Retina (tissue), 1 donor: ENCODE results near the gene XXYLT1.

ENCODE experiments used
- DNase-seq: peaks from one replicate; pipeline ENCODE4 v3.0.0-alpha.2; 2016

The XXYLT1 gene

DNA sequence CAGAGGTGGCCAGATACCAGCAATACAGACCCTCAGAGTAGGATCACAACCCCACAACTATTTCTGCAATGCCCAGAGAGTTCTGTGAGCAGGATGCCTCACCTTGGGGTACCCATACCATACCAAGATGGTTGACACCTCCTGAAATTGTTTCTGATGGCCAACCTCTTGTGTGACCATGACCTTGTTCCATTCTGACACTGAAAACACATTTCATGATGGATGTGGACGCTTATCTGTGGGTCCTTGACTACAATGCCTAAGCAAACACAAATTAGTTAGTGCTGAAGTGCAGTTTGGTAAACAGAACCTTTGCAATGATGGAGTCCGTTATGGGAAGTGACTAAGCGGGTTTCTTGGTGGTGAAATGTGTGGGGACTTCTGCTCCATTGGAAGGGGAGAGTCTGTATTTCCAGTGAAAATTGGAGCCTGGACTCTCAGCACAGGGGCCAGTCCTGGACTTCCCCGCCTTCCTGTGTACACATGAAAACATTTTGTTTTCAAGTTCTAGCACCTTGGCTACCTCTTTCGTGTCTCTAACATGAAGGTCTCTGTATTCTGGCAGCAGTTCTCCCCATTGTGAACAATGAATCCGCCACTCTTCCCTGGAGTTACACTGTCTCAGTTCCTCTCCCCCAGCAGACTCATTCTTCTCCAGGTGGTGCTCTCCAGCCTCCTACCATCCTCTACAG is 106.2 kb downstream of the XXYLT1 start:
- DNase-seq = no peak

DNA sequence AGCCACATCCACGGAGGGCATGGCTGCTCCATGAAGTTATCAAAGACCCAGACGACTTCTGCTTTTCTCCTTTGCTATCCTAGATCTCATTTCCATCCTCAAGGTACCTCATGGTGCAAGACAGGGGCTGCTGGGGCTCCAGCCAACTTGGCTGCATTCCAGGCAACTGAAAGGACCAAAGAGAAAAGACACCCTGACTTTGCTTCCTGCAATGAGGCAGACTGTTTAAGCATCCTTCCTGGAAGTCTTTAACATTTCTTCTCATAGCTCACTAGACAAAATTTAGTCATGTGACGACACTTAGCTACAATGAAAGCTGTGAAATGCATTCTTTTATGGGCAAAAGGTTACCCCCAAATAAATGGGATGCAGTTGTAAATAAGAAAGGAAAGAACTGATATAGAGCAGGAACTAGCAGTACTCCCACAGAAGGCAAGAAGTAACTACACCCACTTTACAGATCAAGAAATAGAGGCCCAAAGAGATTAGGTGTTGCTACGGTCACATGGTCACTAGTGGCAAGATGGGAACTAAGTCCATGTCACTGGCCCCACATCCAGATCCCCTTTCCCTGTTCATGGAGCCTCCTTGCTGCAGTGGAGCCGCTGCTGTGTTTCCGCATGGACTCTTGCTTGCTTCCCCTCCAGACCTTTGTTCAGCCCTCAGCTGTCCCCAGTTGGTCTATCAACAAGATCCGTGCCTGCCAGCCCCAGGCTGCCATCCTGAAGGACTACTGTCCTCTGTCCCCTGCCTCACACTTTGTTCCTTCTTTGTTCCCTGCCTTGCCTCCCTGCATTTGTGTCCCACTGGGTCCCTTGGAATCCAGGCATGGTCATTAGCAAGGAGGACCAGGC is 107.0 kb downstream of the XXYLT1 start:
- no peak for DNase-seq

DNA sequence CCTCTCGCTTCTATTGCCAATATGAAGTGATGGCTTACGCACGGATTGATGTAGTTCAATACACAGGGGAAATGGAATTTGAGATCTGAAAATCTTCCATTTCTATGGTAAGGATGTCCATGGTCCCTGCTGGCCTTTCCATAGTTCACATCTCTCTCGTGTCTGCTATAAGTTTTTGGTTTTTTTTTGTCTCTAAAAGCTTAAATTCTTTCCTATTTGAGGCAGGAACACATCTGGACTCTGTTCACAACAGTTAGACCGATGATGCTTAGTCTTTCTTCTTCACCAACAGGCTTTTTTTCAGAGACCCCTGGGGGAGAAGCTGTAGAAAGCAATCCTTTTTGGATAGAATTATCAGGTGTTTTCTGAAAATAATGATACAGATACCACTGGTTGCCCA is 108.1 kb downstream of the XXYLT1 start:
- DNase-seq = no peak

DNA sequence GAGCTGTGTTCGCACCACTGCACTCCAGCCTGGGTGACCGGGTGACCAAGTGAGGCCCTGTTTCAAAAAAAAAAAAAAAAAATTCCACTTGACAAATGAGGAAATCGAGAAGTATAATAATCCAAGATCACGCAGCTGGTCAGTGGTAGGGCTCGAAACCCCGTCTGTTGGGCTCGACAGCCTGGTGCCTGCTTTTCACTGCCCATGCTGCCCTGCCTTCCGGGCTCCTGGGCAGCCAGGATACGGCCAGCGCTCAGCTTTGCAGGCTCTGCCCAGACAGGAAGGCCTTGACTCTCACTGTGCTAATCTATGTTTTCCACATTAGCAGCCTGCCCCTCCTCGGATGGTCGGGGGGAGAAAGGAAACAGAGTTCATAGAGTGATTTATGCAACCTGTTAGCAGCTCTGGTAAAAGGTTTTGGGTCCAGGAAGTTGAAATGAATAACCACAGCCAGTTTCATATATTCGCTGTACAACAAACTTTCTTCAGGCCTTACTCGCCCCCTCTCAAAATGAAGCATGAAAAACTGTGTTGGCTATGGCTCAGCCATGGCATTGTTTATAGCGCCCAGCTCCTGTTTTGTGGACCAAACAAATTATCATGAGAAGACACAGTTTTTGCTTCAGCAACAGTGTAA is 108.8 kb downstream of the XXYLT1 start:
- no peak for DNase-seq

DNA sequence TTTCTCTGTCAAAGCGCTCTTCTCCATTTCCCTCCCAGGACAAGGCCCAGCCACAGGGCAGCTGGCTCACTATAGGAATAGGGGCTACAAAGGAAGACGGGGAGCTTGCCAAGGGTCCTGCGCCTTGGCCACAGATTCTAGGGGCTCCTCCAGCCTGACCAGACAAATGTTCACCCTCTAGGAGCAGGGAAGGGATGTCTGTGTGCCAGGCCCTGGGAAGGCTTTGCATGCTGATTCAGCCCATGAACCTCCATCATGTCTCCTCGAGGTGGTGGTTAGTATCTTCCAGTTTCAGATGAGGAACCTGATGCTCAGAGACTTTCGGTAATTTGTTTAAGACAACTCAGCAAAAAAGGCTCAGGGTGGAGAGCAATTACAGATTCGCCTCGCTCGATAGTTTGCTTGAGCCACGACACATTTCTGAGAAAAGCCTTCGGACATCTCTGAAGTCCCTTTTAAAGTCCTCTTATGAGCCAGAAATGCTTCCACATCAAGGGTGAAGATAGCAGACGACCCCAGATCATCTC is 110.0 kb downstream of the XXYLT1 start:
- DNase-seq = no peak

DNA sequence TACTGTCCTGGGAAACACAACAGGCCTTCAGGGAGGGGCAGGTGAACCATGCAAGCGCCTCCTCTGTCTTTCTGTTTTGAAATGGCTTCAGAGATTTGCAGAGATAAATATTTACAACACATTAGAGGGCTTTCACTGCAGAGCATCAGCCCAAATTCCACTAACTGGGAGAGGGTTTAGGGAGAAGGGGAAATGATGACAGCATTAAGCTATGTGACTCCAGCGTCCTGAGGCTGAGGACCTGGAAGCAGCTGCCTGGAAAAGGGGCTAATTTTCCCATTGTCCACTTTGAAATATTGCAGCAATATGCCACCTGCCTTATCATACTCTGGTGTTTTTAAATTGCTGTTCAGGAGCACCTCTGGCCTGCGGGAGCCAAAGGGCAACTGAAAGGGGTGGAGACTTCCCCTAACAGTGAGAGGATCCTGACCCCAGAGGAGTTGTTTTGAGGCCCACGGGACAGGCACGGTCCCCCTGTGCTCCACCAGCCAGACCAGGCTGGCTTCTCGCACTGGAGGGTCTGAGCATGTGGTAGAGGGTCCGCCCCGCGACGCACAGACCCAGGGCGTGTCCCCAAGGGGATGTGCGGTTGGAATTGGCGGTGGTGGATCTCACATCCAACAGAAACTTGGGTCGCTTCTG is 110.6 kb downstream of the XXYLT1 start:
- DNase-seq = no peak

DNA sequence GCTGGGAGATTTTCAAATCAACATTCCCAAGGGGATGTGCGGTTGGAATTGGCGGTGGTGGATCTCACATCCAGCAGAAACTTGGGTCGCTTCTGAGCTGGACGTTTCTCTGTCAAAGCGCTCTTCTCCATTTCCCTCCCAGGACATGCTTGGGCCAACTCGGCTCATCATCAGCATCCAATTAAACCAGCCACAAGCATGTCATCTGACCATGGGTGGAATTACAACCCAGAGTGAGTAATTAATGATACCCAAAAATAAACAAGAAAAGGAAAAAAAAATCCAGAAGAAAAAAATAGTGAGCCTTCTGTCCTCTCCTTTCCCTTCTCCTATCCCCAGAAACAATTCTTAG is 111.2 kb downstream of the XXYLT1 start:
- no peak for DNase-seq

DNA sequence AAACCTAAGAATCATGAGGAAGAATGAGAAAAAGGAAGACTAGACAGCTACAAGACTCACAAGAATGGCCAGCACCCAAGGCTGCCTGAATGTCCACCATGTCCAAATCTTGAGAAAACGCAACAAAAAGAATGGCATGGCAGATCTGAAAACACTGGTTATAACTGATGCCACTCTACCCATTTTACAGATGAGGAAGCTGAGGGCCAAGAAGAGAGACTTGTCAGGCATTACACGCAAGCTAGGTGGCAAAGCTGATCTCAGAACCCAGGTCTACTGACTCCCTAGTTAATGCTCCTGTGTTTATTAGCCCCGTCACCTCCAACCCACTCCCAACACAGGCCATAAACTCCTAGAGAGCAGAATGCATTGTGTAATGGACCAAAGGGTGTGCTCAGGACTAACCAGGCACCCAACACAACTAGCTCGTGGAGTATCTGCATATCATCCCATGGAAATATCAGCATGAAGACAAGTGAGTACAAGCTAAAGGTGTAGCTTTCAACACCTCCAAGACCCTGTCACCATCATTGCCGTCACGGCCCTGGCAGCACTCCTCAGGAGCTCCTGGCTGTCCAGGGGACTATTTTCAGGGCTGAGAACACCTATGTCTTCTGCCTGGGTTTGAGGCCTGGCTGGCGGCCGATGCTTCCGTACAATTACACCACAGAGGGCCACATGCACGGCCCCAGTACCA is 111.7 kb downstream of the XXYLT1 start:
- DNase-seq = no peak

DNA sequence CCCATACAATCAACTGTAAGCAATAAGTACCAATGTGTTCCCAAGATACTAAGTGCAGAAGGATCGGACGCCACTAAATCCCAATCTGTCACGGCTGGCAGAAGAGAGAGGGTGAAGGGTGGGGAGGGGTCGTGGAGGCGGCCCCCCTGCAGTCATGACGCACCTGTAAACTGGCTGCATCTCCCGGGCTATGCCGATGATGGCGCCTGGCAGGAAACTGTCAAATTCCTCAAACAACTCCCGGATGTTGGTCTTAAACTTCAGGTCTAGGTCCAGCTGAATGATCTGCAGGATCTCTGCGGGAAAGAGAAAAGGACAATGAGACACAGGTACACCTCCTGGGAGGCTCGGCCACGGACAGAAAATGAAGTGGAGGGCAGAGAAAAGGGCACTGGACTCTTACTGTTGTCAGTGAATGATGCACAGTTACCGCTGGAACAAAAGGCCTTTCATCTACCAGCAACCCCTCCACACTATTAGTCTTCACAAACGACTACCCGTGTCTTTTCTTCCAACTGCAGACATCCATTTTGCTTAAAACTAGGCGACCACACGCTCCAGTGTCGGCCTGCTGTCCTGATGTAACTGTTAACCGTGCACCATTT is 114.6 kb downstream of the XXYLT1 start:
- no peak for DNase-seq

DNA sequence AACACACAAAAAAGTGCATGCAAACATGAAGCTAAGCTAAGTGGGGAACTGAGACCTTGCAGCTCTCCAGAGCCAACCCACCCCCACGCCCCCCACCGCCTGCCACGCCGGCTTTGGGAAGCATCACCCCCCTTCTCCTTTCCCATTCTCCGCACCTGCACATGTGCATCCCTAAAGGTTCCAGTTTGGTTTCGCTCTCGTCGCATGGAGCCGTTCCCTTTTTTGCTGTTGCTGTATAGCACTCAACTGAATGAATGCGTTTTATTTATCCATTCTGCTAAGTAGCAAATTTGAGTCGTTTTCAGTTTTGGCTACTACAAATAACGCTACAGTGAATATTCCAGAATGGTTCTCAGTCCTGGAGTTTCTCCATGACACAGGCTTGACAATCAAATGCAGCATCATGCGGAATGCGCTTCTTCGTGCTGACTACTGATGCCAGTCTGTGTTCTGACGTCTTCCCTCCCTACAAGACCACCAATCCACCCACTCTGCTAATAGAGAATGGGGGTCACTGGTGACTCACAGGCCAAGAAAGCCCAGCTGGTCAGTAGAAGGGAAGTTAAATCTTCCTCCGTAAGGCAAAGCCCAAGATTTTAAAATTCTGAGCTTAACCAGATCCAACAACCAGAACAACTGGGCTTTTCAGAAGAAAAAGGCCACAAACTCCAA is 115.3 kb downstream of the XXYLT1 start:
- no peak for DNase-seq

DNA sequence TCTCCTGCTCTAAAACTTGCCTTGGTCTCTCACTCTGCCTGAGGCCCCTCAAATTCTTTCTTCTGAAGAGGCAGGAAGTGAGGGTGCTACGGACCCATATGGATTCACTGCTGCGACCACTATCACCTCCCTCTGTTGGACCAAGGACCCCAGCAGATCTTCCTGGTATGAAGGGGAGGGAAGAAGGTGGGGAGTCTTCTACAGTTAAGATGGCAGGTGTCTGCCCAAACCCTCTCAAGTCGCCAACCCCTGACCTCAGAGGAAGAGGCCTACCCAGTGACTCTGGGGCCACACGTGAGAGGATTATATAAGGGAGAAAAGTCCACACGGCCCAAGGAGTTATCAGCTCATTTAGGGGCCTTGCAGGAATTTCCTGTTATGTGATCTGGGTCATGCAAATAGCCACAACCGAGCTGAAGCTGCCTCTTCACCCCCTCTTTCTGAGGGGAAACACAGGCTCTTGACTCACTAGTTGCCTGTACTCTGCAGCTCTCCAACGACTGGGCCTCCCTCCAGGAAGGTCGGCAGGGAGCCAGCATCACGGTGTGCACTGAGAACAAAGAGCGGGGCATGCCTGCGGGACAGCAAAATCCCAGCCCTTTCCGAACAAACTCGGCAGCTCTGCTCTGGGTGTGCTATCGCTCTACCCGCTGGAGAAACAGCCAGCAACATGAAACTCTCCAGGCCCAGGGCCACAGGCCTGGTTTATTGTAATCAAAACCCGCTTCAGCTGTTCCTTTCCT is 116.0 kb downstream of the XXYLT1 start:
- peak; percentile 36 for DNase-seq

DNA sequence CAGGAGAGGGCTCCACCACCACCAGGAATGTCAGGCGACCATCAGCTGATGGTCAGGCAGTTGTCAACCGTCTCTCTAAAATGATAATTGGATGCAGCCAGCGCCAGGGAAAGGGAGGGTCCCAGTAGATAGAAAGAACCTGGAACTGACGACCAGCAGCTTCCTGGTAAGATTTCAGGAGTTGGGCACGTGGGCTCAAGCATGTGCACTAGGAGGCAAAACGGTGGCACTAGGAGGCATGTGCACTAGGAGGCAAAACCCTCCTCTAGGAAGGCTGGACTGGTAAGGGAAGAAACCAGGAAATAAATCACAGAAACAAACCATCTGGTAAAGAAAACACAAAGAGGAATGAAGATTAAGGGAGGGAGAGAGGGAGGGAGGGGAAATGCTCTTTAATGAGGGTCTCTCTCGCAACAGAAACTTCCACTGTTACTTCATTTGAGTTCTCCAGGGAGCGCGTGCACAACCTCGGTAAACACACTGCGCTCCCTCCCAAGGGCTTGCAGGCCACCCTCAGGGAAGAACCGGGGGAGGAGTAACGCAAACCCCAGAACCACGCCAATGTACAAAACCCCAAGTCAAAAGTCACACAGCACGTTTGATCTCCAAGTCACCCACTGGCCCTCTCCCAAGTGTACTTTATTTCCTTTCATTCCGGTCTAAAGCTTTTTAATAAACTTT is 116.7 kb downstream of the XXYLT1 start:
- DNase-seq = peak; percentile 38

DNA sequence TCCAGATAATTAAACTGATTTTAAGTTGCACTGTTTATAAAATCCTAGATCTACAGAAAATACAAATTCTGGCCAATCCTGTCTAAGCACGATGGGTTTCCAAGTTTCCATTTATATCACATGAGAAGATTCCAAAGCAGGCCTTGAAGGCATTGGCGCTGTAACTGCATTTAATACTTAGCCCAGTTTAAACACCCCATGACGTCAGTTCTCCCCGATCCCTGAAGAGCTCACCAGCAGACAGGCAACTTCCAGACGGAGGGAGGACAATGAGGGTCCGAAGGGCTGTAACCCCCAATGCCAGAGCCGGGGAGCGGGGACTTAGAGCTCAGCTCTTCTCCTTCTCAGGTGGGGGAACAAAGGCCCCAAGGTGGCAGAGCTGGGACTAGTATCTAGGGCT is 117.3 kb downstream of the XXYLT1 start:
- DNase-seq = no peak

DNA sequence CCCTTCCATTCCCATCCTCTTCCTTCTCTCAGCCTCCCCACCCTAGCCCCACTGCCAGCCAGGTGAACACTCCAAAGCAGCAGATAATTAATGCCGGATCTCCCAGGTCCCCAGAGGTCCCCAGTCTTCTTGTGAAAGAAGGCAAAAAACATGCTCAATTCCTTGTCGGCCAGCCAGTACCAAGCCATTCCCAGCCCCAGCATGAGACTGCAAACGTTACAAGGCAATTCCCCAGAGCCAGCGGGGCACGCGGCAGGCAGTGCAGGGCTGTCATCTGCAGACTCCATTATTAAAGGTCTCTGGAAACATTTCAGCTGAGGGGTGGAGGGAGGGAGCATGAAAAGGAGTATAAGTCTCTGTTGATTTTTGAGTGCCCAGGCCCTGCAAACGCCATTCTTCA is 117.8 kb downstream of the XXYLT1 start:
- peak; percentile 80 for DNase-seq

DNA sequence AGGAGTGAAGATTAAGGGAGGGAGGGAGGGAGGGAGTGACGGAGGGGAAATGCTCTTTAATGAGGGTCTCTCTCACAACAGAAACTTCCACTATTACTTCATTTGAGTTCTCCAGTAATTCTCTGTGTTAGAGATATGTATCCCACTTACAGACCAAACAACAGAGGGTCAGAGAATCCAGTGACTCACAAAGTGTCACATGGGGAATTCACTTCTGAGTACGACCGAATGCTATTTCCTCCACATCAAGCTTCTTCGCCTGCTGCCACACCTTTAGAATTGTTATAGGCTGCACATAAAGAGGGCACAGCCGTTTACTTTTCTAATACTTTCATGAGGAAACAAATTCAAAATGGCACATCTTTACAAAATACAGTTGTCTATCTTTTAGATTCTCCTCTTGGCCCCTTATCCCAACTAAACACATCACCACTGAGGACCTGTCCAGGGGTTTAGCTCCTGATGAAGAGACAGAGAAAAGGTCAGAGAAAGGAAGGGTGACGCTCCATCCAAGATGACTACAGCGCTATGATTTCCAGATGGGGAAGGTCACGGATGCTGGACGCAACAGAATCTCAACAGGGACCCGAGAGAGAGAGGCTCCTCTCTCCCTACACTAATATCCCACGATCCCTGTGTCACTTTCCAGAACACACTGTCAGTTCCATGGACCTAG is 119.0 kb downstream of the XXYLT1 start:
- DNase-seq = no peak

DNA sequence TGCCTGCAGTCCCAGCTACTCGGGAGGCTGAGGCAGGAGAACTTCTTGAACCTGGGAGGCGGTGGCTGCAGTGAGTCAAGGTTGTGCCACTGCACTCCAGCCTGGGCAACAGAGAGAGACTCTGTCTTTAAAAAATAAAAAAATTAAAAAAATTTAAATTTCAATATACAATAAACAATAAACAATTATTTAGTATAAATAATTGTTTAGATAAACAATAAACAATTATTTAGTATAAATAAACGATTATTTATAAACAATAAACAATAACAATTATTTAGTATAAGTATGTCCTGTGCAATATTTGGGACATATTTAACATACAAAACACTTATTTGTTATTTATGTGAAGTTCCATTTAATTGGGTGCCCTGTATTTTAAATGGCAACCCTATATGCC is 119.6 kb downstream of the XXYLT1 start:
- no peak for DNase-seq

DNA sequence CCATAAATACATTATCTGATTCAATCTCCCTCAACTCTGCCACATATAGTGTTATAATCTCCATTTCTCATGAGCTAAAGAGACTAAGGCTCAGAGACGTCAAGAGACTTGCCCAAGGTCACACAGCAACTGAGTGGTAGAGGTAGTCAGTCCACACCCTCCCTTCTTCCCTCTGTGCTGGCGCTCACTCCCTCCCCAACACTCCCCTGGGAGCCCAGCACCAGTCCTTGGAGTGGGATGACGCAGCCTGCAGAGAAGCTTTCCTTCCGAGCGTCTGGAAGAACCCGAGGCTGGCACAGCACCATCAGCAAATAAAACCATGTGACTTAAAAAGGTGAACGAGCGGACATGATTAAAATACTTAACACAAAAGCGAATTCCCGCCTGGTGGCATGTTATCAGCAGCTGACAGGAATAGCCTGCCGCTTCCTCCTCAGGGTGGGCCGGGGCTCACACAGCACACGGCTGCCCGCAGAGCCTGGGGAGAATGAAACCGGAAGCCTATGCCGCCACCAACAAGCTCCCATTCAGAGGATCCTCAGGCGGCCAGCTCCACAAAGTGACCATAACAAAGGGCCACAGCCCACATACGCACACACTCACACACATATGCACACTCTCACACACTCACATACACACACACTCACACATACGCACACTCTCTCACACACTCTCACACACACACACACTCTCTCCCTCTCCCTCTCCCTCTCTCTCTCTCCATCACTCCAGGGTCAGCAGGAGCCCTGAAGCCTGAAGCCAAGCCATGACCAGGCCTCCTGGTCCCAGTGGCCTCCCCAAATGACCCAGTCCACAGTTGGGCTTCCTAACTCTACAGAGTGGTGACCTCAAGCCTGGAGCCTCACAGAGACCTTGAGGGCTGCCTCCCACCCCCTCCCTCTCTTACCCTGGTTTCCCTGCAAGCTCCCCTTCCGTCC is 120.5 kb downstream of the XXYLT1 start:
- peak; percentile 57 for DNase-seq

DNA sequence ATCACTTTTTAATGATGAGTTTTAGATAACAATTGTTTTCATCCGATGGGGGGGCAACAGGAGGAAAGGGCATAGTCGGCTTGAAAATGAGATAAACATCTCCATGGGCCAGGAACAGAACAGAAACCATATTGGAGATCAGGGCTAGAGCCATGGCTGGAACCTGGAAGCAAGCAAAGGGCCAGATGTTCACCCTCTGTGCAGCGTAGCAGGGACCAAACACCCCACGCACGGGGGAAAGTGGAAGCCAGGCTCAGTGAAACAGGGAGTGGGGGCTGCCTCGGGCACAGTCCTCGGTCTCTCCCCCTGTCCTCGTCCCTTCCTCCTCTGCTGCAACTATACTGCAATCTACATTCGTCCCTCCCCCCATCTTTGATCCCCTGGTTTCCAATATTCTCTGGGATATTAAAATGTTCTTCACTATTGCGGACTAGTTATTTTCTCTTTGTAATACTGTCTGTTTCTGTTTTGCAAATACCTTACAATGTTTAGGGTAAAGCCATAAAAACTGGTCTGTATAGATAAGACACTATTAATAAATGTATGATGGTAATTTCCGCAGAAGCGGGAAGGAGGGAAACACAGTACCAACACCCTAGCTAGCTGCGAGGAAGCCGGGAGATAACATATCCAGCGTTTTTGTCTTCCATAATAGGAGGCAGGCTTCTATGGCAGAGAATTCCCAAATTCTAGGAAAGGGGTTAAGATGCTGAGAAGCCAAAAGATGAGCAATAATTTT is 121.5 kb downstream of the XXYLT1 start:
- DNase-seq = no peak
